ENCODE data around the gene RORB. TPM values are rescaled to one million over a fixed set of nuclear protein-coding genes. Genes with fewer than 3 reads are reported as not detected.
A peak's percentile ranks its signal among the peaks of the same experiment; 100 is the strongest.

Gene RORB
- total and polyA plus RNA-seq, 11 donors, result 0.53 to 10.2 (median 3.4) TPM

GRCh38 chr9:74499770-74500583 is 2.8 kb downstream of the RORB start:
- intact Hi-C loops (cut with DNase I), result loop anchor here in 1 of 10 donors (10.0 kb wide), 1 partner anchor 55 kb away; no protein-coding TSS in a partner anchor
- DNase-seq, result peak in 2 of 5 donors; percentile 20 to 55
- peak overlapping the region in 1 of 12 donors; percentile 64 for H3K27ac ChIP-seq

GRCh38 chr9:74500584-74500924 is 3.4 kb downstream of the RORB start:
- Histone ChIP-seq H3K27ac (peak overlapping the region in 1 of 12 donors; percentile 64), H3K27me3 (peaks cover 0 to 75% (median 10%) of the 10 kb centered on the region in 9 donors), H3K36me3 (no peaks in the 10 kb centered on the region), H3K4me1 (peaks cover 0 to 28% (median 2%) of the 10 kb centered on the region in 12 donors), H3K9me3 (no peaks in the 10 kb centered on the region), H3K4me3 (peak overlapping the region in 9 of 12 donors; percentile 57 to 80 (median 62))
- intact Hi-C loops (cut with DNase I), result loop anchor here in 1 of 10 donors (10.0 kb wide), 1 partner anchor 56 kb away; no protein-coding TSS in a partner anchor
- no peak for TF ChIP-seq CTCF (IDR thresholded peaks at IDR 0.05)
- no peak for TF ChIP-seq POLR2A (IDR thresholded peaks at IDR 0.05)
- WGBS, 4 donors, result 18 to 39% (median 29%) methylated on average over 14 of the region's 14 CpGs
- DNase-seq, result peak in 1 of 5 donors; percentile 12
- ATAC-seq, result no peak

More at GRCh38 chr9:74499770-74500583, 2.8 kb downstream of the RORB start:
- Histone ChIP-seq H3K4me1 (peaks cover 0 to 28% (median 2%) of the 10 kb centered on the region in 12 donors), H3K4me3 (peak overlapping the region in 11 of 12 donors; percentile 49 to 80 (median 61)), H3K36me3 (no peaks in the 10 kb centered on the region), H3K9me3 (no peaks in the 10 kb centered on the region), H3K27me3 (peaks cover 0 to 79% (median 10%) of the 10 kb centered on the region in 9 donors)
- ATAC-seq, result no peak
- WGBS, 4 donors, result 10 to 25% (median 15%) methylated on average over 31 to 32 of the region's 32 CpGs
- TF ChIP-seq CTCF (IDR thresholded peaks at IDR 0.05), result no peak
- no peak for TF ChIP-seq POLR2A (IDR thresholded peaks at IDR 0.05)

- ATAC-seq (no peak), DNase-seq (no peak)
- WGBS, 4 donors, result 57 to 64% (median 62%) methylated on average over 2 of the region's 2 CpGs
- intact Hi-C loops (cut with DNase I), result loop anchor here in 1 of 10 donors (10.0 kb wide), 1 partner anchor 57 kb away; no protein-coding TSS in a partner anchor
- H3K27me3 ChIP-seq, result peaks cover 0 to 65% (median 10%) of the 10 kb centered on the region in 9 donors
- no peak overlapping the region for H3K27ac ChIP-seq
- peaks cover 0 to 28% (median under 1%) of the 10 kb centered on the region in 12 donors for H3K4me1 ChIP-seq
- no peaks in the 10 kb centered on the region for H3K9me3 ChIP-seq
- H3K36me3 ChIP-seq, result no peaks in the 10 kb centered on the region
- TF ChIP-seq POLR2A (IDR thresholded peaks at IDR 0.05) (no peak), CTCF (IDR thresholded peaks at IDR 0.05) (no peak)
- no peak overlapping the region for H3K4me3 ChIP-seq
These were observed 4.4 kb downstream of the RORB start for GRCh38 chr9:74501570-74501969.

GRCh38 chr9:74503219-74503618 is 6.1 kb downstream of the RORB start:
- Histone ChIP-seq H3K27me3 (peaks cover 0 to 49% (median 10%) of the 10 kb centered on the region in 9 donors), H3K9me3 (no peaks in the 10 kb centered on the region), H3K4me1 (peaks cover 0 to 21% (median 0%) of the 10 kb centered on the region in 12 donors), H3K27ac (no peak overlapping the region), H3K36me3 (no peaks in the 10 kb centered on the region), H3K4me3 (no peak overlapping the region)
- ATAC-seq (no peak), DNase-seq (no peak)
- WGBS, 4 donors, result 71 to 80% (median 78%) methylated on average over 4 of the region's 4 CpGs
- TF ChIP-seq POLR2A (IDR thresholded peaks at IDR 0.05) (no peak), CTCF (IDR thresholded peaks at IDR 0.05) (no peak)
- intact Hi-C loops (cut with DNase I), result loop anchor here in 1 of 10 donors (10.0 kb wide), 1 partner anchor 58 kb away; no protein-coding TSS in a partner anchor
